ENCODE data around the gene TMEM126A. TPM values are rescaled to one million over a fixed set of nuclear protein-coding genes. Genes with fewer than 3 reads are reported as not detected.
A peak's percentile ranks its signal among the peaks of the same experiment; 100 is the strongest.

Gene TMEM126A
- total and polyA plus RNA-seq, 2 of the 13 experiments (the other 11 are each of a cell fraction or from before 2014, with no cell fraction given) = 59.5 to 66.9 TPM

DNA sequence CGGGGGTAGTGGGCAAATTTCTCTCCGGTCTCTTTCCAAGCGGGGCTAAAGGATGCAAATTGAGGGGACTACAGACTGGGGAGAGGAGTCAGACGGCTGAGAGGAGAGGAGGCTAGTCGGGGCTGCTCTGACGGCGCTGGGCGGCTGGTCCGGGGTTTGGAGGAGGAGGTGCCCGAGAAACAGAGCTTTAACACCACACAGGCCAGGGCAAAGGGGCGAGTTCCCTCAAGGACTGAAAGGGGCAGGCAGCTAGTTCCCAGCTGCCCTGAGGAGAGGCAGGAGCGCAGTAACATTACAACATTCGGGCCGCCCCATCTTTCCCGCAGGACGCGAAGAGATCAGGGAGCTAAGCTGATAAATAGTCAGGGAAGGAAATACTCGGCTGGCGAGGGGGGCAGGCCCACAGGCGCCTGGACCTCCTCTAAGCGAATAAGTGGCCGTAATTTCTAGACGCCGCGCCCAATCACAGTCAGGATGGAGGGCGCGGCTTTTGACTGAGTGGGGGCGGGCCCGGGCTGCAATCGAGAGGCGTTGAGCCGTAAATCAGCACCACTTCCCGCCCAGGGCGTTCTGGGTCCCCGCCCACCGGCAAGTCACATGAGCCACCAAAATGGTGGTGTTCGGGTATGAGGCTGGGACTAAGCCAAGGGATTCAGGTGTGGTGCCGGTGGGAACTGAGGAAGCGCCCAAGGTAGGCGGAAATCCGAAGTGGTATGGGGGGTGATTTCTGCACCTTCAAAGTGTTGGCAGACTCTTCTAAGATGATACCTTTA, 19.6 kb upstream of the TMEM126A start, which contains the start of gene TMEM126B (continued):
- TF ChIP-seq, protein P1, sequence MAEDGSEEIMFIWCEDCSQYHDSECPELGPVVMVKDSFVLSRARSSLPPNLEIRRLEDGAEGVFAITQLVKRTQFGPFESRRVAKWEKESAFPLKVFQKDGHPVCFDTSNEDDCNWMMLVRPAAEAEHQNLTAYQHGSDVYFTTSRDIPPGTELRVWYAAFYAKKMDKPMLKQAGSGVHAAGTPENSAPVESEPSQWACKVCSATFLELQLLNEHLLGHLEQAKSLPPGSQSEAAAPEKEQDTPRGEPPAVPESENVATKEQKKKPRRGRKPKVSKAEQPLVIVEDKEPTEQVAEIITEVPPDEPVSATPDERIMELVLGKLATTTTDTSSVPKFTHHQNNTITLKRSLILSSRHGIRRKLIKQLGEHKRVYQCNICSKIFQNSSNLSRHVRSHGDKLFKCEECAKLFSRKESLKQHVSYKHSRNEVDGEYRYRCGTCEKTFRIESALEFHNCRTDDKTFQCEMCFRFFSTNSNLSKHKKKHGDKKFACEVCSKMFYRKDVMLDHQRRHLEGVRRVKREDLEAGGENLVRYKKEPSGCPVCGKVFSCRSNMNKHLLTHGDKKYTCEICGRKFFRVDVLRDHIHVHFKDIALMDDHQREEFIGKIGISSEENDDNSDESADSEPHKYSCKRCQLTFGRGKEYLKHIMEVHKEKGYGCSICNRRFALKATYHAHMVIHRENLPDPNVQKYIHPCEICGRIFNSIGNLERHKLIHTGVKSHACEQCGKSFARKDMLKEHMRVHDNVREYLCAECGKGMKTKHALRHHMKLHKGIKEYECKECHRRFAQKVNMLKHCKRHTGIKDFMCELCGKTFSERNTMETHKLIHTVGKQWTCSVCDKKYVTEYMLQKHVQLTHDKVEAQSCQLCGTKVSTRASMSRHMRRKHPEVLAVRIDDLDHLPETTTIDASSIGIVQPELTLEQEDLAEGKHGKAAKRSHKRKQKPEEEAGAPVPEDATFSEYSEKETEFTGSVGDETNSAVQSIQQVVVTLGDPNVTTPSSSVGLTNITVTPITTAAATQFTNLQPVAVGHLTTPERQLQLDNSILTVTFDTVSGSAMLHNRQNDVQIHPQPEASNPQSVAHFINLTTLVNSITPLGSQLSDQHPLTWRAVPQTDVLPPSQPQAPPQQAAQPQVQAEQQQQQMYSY (CRISPR knock-in tag; IDR thresholded peaks at IDR 0.05) = 0 out of 2 replicates have a peak, but pooled peaks have one; percentile 8
- TF ChIP-seq NFKB2 (CRISPR knock-in tag; IDR thresholded peaks at IDR 0.05; ENCODE audit: borderline replicate concordance) (peak; percentile 61; the same call in 1 of the 2 replicates), SNAPC2 (CRISPR knock-in tag; IDR thresholded peaks at IDR 0.05) (peak; percentile 81), ZNF678 (CRISPR knock-in tag; IDR thresholded peaks at IDR 0.05) (no peak), ZC3H13 (CRISPR knock-in tag; IDR thresholded peaks at IDR 0.05) (no peak), NCOA1 (CRISPR knock-in tag; IDR thresholded peaks at IDR 0.05) (no peak), MTA3 (CRISPR knock-in tag; IDR thresholded peaks at IDR 0.05) (no peak), TEAD3 (CRISPR knock-in tag; optimal IDR thresholded peaks at IDR 0.05; ENCODE audit: borderline replicate concordance) (no peak), ZNF850 (CRISPR knock-in tag; conservative IDR thresholded peaks at IDR 0.05) (no peak; the same call in 1 of the 2 replicates)
- TF ChIP-seq, protein P2, sequence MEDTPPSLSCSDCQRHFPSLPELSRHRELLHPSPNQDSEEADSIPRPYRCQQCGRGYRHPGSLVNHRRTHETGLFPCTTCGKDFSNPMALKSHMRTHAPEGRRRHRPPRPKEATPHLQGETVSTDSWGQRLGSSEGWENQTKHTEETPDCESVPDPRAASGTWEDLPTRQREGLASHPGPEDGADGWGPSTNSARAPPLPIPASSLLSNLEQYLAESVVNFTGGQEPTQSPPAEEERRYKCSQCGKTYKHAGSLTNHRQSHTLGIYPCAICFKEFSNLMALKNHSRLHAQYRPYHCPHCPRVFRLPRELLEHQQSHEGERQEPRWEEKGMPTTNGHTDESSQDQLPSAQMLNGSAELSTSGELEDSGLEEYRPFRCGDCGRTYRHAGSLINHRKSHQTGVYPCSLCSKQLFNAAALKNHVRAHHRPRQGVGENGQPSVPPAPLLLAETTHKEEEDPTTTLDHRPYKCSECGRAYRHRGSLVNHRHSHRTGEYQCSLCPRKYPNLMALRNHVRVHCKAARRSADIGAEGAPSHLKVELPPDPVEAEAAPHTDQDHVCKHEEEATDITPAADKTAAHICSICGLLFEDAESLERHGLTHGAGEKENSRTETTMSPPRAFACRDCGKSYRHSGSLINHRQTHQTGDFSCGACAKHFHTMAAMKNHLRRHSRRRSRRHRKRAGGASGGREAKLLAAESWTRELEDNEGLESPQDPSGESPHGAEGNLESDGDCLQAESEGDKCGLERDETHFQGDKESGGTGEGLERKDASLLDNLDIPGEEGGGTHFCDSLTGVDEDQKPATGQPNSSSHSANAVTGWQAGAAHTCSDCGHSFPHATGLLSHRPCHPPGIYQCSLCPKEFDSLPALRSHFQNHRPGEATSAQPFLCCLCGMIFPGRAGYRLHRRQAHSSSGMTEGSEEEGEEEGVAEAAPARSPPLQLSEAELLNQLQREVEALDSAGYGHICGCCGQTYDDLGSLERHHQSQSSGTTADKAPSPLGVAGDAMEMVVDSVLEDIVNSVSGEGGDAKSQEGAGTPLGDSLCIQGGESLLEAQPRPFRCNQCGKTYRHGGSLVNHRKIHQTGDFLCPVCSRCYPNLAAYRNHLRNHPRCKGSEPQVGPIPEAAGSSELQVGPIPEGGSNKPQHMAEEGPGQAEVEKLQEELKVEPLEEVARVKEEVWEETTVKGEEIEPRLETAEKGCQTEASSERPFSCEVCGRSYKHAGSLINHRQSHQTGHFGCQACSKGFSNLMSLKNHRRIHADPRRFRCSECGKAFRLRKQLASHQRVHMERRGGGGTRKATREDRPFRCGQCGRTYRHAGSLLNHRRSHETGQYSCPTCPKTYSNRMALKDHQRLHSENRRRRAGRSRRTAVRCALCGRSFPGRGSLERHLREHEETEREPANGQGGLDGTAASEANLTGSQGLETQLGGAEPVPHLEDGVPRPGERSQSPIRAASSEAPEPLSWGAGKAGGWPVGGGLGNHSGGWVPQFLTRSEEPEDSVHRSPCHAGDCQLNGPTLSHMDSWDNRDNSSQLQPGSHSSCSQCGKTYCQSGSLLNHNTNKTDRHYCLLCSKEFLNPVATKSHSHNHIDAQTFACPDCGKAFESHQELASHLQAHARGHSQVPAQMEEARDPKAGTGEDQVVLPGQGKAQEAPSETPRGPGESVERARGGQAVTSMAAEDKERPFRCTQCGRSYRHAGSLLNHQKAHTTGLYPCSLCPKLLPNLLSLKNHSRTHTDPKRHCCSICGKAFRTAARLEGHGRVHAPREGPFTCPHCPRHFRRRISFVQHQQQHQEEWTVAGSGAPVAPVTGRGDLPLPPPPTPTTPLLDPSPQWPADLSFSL (CRISPR knock-in tag; IDR thresholded peaks at IDR 0.05) = no peak
- TF ChIP-seq, protein P3, sequence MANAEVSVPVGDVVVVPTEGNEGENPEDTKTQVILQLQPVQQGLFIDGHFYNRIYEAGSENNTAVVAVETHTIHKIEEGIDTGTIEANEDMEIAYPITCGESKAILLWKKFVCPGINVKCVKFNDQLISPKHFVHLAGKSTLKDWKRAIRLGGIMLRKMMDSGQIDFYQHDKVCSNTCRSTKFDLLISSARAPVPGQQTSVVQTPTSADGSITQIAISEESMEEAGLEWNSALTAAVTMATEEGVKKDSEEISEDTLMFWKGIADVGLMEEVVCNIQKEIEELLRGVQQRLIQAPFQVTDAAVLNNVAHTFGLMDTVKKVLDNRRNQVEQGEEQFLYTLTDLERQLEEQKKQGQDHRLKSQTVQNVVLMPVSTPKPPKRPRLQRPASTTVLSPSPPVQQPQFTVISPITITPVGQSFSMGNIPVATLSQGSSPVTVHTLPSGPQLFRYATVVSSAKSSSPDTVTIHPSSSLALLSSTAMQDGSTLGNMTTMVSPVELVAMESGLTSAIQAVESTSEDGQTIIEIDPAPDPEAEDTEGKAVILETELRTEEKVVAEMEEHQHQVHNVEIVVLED (CRISPR knock-in tag; IDR thresholded peaks at IDR 0.05; ENCODE audit: borderline replicate concordance) = 0 out of 2 replicates have a peak, but pooled peaks have one; percentile 64
- TF ChIP-seq, protein P4, sequence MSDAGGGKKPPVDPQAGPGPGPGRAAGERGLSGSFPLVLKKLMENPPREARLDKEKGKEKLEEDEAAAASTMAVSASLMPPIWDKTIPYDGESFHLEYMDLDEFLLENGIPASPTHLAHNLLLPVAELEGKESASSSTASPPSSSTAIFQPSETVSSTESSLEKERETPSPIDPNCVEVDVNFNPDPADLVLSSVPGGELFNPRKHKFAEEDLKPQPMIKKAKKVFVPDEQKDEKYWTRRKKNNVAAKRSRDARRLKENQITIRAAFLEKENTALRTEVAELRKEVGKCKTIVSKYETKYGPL (CRISPR knock-in tag; IDR thresholded peaks at IDR 0.05) = no peak
- TF ChIP-seq, protein P5, sequence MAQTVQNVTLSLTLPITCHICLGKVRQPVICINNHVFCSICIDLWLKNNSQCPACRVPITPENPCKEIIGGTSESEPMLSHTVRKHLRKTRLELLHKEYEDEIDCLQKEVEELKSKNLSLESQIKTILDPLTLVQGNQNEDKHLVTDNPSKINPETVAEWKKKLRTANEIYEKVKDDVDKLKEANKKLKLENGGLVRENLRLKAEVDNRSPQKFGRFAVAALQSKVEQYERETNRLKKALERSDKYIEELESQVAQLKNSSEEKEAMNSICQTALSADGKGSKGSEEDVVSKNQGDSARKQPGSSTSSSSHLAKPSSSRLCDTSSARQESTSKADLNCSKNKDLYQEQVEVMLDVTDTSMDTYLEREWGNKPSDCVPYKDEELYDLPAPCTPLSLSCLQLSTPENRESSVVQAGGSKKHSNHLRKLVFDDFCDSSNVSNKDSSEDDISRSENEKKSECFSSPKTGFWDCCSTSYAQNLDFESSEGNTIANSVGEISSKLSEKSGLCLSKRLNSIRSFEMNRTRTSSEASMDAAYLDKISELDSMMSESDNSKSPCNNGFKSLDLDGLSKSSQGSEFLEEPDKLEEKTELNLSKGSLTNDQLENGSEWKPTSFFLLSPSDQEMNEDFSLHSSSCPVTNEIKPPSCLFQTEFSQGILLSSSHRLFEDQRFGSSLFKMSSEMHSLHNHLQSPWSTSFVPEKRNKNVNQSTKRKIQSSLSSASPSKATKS (CRISPR knock-in tag; IDR thresholded peaks at IDR 0.05) = 0 out of 2 replicates have a peak, but pooled peaks have one; percentile 38

All from HepG2 (cell line).